Central memory CD4-positive, alpha-beta T cell (primary cell): ENCODE measurements around the gene CFAP157.
"Not testable (repeated sequence)": the region's sequence is repeated elsewhere in the genome, so short reads cannot be mapped to it uniquely, and the experiment has no call there.

Experiments
- DNase-seq: peaks from one replicate; pipeline ENCODE4 v3.0.0; 2022

Gene CFAP157

GRCh38 chr9:127739614-127740330 lies 33.0 kb downstream of the CFAP157 start:
- no peak for DNase-seq

DNA sequence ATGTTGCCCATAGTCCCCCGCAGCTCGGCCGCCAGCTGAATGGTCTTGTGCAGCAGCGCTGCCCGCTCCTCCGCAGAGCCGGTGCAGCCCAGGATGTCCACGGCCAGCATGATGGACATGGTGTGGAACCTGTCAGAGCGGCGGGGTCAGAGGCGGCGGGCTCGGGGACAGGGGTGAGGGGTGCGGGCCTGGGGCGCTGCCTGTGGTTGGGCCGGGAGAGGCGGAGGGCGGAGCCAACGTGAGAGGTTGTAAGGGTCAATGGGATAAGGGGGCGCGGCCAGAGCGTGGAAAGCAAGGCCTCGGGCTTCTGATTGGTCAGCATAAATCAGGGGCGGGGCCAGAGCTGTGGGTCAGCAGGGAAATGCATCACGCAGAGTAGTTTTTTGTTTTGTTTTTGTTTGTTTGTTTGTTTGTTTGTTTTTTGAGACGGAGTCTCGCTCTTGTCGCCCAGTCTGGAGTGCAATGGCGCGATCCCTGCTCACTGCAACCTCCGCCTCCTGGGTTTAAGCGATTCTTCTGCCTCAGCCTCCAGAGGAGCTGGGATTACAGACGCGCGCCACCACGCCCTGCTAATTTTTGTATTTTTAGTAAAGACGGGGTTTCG lies 35.1 kb downstream of the CFAP157 start:
- DNase-seq: no peak

DNA sequence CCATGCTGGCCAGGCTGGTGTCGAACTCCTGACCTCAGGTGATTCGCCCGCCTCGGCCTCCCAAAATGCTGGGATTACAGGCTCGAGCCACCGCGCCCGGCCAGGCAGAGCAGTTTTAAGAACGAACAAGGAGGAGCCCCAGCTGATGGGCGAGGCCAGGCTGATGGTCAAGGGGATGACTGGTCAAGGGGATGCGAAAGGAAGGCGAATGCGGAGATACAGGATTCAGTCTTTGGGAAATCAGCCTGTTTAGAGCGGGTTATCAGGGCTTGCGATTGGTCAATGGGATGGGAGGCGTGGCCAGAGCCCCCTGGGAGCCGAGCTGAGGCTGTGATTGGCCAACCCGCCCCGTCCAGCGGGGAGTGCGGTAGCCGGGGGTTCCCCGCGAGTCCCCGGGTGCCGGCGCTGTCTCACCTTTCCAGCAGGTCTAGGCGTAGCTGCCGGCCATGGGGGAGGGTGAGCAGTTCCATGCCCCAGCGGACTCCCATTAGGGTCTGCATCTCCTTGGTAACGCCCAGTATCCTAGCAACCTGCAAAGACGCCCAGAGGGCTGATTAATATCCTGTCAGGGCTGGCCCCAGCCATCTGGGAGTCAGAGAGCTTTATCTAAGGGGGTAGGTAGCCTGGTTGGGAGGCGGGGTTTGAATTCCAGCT lies 35.8 kb downstream of the CFAP157 start:
- no peak for DNase-seq

- no peak for DNase-seq
These were observed 37.8 kb downstream of the CFAP157 start for GRCh38 chr9:127744398-127745110.

GRCh38 chr9:127746959-127747569 lies 40.3 kb downstream of the CFAP157 start:
- DNase-seq: peak; percentile 39

- no peak for DNase-seq
These were observed 42.5 kb downstream of the CFAP157 start for GRCh38 chr9:127749090-127749787.

DNA sequence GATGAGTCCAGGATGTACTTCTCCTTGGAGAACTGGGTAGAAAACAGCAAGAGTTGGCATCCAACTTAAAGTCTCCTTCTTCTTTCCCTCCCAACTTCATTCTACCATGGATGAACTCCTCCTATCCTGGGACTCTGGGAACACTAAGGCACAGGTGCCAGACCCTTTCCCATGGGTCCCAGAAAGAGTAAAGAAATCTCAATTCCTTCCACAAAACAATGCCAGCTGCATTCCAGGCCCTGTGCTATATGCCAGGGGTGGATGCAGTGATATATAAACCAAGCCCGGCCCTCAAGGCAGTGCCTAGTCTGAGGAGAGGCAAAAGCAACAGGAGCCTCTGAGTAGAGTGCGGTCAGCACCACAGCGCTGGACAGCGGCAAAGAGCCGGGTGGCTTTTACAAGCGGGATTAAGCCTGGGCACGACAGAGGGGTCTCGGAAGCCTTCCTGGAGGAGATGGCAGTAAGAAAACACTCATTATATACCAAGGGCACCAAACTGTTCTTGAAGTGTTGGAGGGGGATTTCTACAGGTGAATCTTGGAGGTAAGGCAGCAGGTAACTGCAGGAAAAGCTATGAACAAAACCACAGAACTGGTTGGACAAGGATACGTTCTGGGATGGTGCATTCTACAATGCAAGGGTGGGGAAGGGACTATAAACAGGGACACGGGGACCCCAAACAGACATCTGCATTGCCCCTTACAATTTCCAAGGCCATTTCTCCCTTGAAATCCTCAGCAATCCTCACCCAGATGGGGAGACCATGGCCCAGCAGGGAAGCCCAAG lies 44.7 kb downstream of the CFAP157 start:
- DNase-seq: no peak

GRCh38 chr9:127753148-127753547 lies 46.4 kb downstream of the CFAP157 start:
- no peak for DNase-seq

DNA sequence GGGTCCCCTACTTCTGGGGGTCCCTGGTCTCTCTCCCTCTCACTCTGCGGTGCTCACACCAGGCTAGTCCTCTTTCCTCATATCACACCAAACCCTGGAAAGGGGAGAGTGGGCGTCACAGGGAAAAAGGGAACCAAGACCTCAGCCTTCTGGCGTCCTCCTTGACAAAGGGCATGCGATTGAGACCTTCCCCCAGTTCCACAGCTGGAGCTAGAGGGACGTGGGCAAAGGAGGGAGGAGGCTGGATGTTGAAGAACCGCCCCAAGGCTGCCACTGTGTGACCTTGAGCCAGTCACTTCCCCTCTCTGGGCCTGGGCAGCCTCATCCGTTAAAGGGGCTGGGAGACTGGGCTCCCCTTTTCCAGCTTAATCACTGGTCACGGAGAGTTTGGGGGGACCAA lies 46.8 kb downstream of the CFAP157 start:
- DNase-seq: no peak

GRCh38 chr9:127754099-127755060 lies 47.6 kb downstream of the CFAP157 start:
- DNase-seq: no peak

GRCh38 chr9:127755061-127756060 lies 48.6 kb downstream of the CFAP157 start:
- DNase-seq: no peak

DNA sequence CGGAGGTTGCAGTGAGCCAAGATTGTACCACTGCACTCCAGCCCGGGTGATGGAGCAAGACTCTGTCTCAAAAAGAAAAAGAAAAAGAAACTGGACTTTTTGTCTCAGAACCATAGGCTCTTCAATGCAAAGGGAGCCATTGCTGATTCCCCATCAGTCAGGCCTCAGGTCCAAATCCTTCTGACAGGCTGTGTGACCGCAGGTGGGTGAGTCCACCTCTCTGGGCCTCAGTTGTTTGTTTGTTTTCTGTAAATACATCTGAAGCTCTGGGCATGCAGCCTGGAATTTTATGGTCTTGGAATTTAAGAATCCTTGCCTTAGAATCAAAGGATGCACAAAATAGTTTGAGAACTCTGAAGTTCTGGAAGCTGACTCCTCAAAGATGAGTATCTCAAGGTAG lies 49.4 kb downstream of the CFAP157 start:
- DNase-seq: no peak

GRCh38 chr9:127756776-127757175 lies 50.0 kb downstream of the CFAP157 start:
- DNase-seq: not testable (repeated sequence)

GRCh38 chr9:127758843-127759242 lies 52.1 kb downstream of the CFAP157 start:
- no peak for DNase-seq

DNA sequence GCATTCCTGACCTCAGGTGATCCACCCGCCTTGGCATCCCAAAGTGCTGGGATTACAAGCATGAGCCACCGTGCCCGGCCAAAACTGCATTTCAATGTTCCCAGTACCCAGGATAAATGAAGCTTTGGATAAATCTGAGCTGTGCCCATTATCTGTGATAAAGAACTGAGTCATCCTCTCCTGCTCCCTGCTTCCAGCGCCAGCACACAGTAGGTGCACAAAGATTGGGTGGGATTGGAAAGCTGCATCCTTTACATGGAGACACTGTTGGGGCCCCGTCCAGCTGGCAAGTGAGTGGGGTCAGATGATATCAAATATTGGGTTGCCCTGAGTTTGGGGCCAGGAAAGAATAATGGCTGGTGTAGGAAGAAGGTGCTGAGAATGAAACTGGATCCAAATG lies 54.3 kb downstream of the CFAP157 start:
- no peak for DNase-seq

GRCh38 chr9:127761491-127761956 lies 54.7 kb downstream of the CFAP157 start:
- DNase-seq: no peak

DNA sequence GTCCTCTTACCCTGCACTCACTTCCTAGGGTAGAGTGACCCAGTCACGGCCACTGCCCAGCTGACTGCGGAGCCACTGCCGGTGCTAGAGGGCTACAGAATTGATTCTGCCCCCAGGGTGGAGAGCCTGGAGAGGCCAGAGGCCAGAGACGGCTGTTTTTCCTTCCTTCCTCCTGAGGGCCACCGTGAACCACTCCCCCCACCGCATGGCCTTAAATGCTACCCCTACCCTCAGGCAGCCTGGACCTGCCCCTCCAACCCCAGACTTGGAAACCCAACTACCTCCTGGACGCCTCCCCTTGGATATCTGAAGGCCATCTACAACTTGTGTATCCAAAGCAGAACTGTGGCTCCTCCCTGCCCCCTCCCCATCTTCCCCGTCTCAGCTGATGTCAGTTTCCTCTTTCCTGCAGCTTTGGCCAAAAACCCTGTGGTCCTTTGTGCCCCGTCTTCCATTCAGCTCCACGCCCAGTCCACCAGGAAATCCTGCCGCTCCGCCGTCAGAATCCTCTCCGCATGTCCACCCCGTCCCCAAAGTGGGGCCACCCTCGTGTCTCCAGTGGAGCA lies 55.4 kb downstream of the CFAP157 start:
- no peak for DNase-seq

DNA sequence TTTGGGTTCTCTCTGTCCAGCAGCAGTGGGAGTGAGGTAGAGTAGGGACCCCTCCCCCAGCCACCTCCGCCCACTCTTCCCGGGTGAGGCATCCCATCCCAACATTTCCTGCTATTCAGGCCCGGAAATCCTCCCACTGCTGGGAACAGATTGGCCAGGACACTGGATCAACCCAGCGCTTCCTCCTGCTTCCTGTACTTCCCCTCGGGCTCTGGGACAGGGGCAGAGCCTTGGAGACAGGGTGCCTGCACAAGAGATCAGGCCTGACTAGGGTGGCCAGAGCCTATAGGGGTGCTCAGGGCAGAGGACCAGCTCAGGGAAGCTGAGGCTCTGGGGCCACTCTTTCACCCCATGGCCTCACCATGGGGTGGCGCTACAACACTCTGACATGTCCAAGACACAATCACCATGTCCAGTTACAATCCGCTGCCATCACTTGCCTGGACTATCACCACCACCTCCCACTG lies 57.2 kb downstream of the CFAP157 start:
- no peak for DNase-seq
